AG08396 (cell line): ENCODE results near the gene POLR2J.
A peak's percentile ranks its signal among the peaks of the same experiment; 100 is the strongest.

Experiments used
- DNase-seq: peaks from one replicate; pipeline ENCODE4 v3.0.0; 2012; ENCODE audit warnings: low spot score, mixed read lengths

The POLR2J gene

DNA sequence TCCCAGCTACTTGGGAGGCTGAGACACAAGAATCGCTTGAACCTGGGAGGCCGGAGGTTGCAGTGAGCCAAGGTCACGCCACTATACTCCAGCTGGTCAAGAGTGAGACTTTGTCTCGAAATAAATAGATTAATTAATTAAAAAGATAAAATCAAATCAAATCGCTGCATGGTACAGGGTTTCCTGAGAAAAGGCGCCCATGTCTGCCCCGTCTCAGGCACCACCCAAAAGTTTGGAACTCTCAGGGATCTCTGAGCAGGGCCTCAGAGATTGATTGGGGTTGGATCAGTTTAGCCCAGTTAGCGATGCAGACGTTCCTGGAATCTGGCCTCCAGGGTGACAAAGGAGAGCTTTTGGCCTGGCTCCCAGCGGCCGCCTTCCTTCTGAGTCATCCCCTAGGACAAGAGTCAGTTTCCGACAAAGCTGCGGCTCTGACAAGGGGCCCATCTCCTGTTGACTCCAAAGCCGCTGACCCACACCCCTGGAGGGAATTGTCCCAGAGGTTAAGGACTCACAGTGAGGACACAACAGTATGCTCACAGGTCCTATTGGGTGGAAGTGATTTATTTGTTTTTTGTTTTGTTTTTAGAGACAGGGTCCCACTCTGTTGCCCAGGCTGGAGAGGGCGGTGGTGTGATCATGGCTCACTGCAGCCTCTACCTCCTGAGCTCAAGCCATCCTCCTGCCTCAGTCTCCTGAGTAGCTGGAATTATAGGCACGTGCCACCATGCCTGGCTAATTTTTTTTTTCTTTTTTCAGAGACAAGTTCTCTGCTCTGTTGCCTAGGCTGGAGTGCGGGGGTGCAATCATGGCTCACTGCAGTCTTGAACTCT, 38.5 kb downstream of the POLR2J start:
- peak; percentile 84 for DNase-seq

- no peak for DNase-seq
Observed at GRCh38 chr7:102436118-102436517, 42.6 kb downstream of the POLR2J start.

DNA sequence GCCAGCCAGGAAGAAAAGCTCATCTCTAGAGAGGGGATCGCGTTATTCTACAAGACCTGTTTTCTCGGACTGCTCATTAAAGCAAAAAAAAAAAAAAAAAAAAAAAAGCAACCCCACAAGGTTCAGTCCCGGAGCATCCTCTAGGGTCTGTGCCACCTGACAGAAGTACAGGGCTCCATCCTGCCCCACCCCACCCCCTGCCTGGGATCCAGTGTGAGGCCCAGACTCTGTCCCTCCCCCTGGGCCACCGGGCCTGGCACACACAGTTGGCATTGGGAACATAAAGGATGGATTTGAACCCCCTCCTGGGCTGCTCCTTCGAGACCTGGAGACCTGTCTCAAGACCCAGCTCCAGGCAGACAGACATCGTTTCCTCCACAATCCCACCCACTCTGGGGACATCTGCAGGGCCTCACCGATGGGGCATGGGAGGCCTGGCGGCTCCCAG, 44.7 kb downstream of the POLR2J start:
- no peak for DNase-seq

GRCh38 chr7:102433219-102434038, 45.3 kb downstream of the POLR2J start, which contains the start of gene ORAI2:
ORAI2 (plus strand) TSS chr7:102433575; CDS start chr7:102438957, 5,382 bp downstream.
- peak; percentile 96 for DNase-seq

GRCh38 chr7:102432442-102433218, 46.1 kb downstream of the POLR2J start:
- DNase-seq = no peak

DNA sequence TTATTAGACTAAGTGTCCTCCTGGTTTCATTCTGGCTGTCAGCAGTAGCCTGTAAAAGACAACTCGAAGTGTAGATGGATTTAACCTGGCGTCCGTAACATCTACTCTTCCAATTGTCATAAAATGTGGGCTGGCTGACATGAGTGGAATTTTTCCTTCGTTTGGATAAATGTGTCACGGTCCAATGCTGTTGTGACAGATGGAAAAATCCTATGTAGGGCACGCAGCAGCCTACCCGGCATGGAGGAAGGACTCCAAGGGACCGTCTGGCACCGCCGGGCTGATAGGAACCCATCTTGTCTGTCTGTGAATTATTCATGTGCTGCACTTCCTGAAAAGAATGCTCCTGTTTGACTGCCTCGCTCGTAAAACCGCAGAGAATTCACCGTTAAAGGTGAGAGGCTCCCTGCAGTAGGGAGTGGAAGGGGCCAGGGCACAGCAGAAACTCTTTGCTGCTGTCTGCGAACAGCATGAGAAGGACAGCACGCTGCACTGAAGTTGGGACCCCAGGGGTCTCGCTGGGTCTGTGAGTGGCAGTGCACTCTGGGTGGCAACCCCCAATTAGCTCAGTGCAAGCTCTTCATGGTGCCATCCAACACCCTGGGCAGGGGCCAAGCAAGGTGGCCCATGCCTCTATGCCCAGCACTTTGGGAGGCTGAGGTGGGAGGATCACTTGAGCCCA, 47.0 kb downstream of the POLR2J start:
- no peak for DNase-seq

DNA sequence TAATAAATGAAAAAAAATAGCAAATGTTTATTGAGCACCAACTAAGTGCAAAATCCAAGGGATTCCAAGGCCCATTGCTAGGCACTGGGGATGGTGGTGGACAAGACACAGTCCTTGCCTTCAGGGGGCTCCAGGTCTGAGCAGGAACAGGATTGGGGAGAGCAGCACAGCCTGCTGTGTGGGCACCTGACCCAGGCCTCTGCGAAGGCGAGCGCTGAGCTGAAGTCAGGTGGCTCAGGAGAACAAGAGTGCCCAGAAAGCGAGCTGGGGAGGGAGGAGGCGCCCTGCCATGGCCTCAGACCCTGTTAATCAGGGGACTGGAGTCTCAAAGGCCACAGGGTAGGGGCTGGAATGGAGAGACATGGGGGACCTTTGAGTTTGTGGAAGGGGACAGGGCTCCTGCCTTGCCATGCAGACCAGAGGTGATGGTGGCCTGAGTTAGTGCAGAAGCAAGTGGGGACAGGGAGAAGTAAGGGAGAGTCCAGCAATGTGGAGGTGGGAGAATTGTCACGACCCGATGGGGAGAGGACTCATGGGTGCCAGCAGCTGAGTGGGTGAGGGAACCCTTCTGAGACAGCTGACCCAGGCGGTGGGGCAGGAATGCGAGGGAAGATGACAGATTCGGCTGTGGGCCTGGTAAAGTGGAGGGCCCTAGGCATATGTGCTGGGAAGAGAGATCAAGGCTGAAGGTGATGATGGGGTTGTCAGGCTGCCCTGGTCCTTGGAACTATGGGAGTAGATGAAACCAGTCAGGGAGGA, 49.4 kb downstream of the POLR2J start:
- no peak for DNase-seq

DNA sequence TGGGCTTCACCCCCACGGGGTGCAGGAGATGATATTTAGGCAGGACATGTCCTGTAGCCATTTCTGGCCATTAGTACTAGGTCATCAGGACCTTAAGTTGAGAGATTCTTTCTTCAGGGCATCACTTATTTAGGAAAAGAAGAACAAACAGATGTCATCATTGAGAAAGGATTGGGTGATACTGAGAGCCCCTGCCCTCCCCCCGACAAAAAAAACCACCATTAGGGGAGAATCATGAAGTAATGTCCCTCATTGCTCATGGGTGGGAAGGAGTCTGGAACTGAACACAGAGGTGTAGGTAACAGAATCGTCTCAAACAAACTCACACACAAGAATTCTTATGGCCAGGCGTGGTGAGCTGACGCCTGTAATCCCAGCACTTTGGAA, 51.7 kb downstream of the POLR2J start:
- DNase-seq = no peak

- DNase-seq = no peak
Observed at GRCh38 chr7:102426268-102427018, 52.3 kb downstream of the POLR2J start.

GRCh38 chr7:102425639-102426267, 53.0 kb downstream of the POLR2J start:
- no peak for DNase-seq

- no peak for DNase-seq
Observed at GRCh38 chr7:102424787-102425218, 53.9 kb downstream of the POLR2J start.

DNA sequence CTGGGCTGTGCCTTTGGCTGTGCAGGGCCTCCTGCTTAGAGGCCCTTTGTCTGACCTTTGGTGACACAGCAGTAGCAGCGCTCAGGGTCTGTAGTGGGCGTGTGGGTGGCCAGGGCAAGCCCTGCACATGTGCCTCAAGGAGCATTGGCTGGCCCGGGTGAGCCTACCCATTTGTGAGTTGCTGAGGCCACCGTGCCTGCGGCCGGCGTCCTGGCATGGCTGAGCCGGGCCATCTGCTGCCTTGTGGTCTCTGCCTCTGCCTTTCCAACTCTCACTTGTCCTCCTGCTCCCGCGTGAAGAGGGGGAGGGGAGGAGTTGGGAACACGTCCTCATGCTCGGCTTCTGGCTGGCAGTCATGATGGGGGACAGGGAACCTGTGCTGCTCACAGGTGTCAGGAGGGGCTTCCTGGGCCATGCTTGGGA, 54.6 kb downstream of the POLR2J start:
- no peak for DNase-seq
